Hematopoietic multipotent progenitor cell (in vitro differentiated cells): ENCODE measurements around the gene SMAD9. TPM values are rescaled to one million over a fixed set of nuclear protein-coding genes. Genes with fewer than 3 reads are reported as not detected.
"Not testable (repeated sequence)": the region's sequence is repeated elsewhere in the genome, so short reads cannot be mapped to it uniquely, and the experiment has no call there.

Experiments used
- DNase-seq, 3 donors: peaks; one replicate each; pipeline ENCODE4 v3.0.0-alpha.2; 2011 to 2015; ENCODE audit warnings: low read depth in 2 of 3, low spot score in 2 of 3
- total RNA-seq: library from RNA; depleted of rRNA; stranded (reverse); fragments of >200 nt; gene quantifications from one replicate; pipeline ENCODE4 v1.2.3, GENCODE V29; 2012

Gene SMAD9
- total RNA-seq, 1 donor = under 0.01 TPM

- no peak for DNase-seq
These were observed 7.1 kb downstream of the SMAD9 start for GRCh38 chr13:36912973-36913372.

GRCh38 chr13:36912369-36912768 lies 7.7 kb downstream of the SMAD9 start:
- no peak for DNase-seq

- DNase-seq = no peak
These were observed 9.5 kb downstream of the SMAD9 start for GRCh38 chr13:36910545-36910944.

GRCh38 chr13:36907821-36908220 lies 12.2 kb downstream of the SMAD9 start:
- no peak for DNase-seq

- DNase-seq = no peak
These were observed 12.8 kb downstream of the SMAD9 start for GRCh38 chr13:36907266-36907665.

- DNase-seq = no peak
These were observed 14.1 kb downstream of the SMAD9 start for GRCh38 chr13:36905944-36906343.

GRCh38 chr13:36903925-36904595 lies 16.0 kb downstream of the SMAD9 start:
- DNase-seq = no peak

- no peak for DNase-seq
These were observed 22.9 kb downstream of the SMAD9 start for GRCh38 chr13:36897054-36897616.

- no peak for DNase-seq
These were observed 28.3 kb downstream of the SMAD9 start for GRCh38 chr13:36891752-36892151.

GRCh38 chr13:36888645-36889044 lies 31.4 kb downstream of the SMAD9 start:
- DNase-seq = no peak

GRCh38 chr13:36887758-36888521 lies 32.1 kb downstream of the SMAD9 start:
- DNase-seq = peak in 1 of 3 donors; percentile 29

- DNase-seq = no peak
These were observed 34.1 kb downstream of the SMAD9 start for GRCh38 chr13:36885901-36886300.

- no peak for DNase-seq
These were observed 35.8 kb downstream of the SMAD9 start for GRCh38 chr13:36884235-36884634.

- DNase-seq = no peak
These were observed 36.2 kb downstream of the SMAD9 start for GRCh38 chr13:36883824-36884223.

- DNase-seq = not testable (repeated sequence)
These were observed 36.6 kb downstream of the SMAD9 start for GRCh38 chr13:36883392-36883791.

- DNase-seq = no peak
These were observed 37.1 kb downstream of the SMAD9 start for GRCh38 chr13:36882829-36883390.

- no peak for DNase-seq
These were observed 39.1 kb downstream of the SMAD9 start for GRCh38 chr13:36880961-36881360.

GRCh38 chr13:36879218-36879938 lies 40.7 kb downstream of the SMAD9 start:
- no peak for DNase-seq

- peak in 1 of 3 donors; percentile 10 for DNase-seq
These were observed 44.1 kb downstream of the SMAD9 start for GRCh38 chr13:36875961-36876360.

GRCh38 chr13:36875431-36875830 lies 44.6 kb downstream of the SMAD9 start:
- DNase-seq = no peak

- no peak for DNase-seq
These were observed 47.4 kb downstream of the SMAD9 start for GRCh38 chr13:36872621-36873020.
